ACHN (cell line): ENCODE data around the gene TANGO2.
A peak's percentile ranks its signal among the peaks of the same experiment; 100 is the strongest.

Experiments
- DNase-seq: peaks from one replicate; pipeline ENCODE4 v3.0.0-alpha.2; 2015
- in situ Hi-C: cut with HindIII; loops from 2 replicates; pipeline ENCODE4 v1.10.0; 2017; ENCODE audit warnings: low sequenced_read_pairs, low pct_ligation_motif_present, low pct_unique_long_range_greater_than_20kb

TANGO2 gene

DNA sequence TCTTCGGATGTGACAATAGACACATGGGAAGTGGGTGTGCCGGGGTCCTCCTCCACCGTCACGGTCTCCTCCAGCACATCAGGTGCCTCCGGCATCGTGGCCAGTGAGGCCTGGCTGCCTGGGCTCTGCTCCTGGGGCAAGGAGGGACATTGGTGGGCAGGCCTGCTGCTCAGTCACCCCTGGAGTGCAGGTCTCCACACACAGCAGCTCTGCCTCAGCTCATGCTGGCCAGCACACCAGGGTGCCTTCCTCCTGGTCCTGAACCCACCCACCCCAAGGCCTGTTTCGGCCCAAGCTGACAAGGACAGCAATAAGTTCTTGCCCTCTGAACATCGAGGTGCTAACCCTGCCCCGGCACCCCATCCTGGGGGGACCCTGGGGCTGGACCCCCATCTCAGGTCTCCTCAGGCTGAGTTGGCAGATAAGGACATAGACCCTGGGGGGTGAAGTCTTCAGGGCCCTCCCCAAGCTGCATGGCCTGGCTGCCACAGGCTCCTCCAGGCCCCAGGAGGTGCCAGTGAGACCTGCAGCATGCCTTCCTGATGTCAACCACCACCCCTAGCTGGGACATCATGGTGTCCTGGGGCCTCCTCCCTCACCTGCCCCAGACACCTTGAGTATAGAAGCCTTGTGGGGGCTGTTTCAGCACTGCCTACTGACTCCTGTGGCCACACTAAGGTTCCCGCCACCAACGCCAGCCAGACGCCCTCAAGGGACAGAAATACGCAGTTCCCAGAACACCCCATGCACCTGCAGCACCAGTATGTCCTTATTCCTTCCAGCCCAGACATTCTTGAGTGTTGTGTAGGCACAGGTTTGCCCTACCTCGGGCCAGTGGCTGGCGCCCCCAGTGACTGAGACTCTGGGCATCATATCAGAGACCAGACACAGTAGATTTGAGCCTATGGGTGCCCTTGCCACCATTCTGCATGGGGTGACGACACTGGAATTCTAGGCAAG is 38.7 kb upstream of the TANGO2 start:
- no peak for DNase-seq

GRCh38 chr22:19982991-19983578 is 37.8 kb upstream of the TANGO2 start:
- DNase-seq, result no peak
- in situ Hi-C loops, result no loop called here

More for the DNA sequence above, 38.7 kb upstream of the TANGO2 start:
- in situ Hi-C loops, result no loop called here

GRCh38 chr22:19983741-19984140 is 37.2 kb upstream of the TANGO2 start:
- in situ Hi-C loops, result no loop called here
- DNase-seq, result no peak

DNA sequence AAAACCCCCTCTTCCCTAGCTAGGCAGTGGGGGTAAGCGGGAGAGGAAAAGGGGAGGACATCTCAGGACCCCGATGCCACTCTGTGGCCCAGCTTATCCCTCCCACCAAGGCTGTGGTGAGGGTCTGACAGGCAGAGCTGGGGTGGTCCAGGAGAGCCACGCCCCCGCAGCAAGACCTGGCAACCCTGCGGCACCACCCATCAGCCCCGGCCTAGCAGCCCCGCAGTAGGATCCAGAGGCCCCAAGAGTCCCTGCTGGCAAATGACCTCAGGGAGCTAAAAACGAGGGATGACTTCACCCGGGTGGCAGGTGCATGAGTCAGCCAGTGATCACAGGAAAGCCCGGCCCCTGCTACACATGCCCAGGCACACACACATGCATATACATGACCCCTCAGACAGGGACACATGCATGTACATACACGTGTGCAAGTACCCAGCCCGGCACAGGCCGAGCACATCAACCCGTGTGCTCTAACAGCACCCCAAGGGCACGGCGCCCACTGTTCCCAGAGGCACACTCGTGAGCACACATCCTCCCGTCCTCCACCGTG is 36.6 kb upstream of the TANGO2 start:
- DNase-seq, result peak; percentile 79
- in situ Hi-C loops, result no loop called here

GRCh38 chr22:19984851-19985811 is 35.8 kb upstream of the TANGO2 start:
- in situ Hi-C loops, result no loop called here
- no peak for DNase-seq

DNA sequence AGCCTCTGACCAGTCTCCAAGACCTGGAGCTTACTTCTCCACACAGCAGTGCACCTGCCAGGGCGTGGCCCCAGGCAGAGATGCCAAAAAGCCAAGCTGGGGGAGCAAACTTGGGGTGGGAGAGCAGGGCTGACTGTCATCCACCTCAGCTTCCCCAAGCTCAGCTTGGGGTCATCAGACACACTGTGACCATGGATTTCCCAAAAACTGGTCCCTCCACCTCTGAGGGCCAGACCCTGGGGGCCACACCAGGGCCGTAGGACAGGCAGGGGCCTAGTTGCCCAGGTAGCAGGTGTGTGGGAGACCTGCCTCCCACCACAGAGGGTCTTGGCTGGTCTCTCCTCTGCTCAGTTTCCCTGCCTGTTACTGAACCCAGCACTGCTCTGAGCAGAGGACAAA is 34.9 kb upstream of the TANGO2 start:
- no peak for DNase-seq
- in situ Hi-C loops, result no loop called here

DNA sequence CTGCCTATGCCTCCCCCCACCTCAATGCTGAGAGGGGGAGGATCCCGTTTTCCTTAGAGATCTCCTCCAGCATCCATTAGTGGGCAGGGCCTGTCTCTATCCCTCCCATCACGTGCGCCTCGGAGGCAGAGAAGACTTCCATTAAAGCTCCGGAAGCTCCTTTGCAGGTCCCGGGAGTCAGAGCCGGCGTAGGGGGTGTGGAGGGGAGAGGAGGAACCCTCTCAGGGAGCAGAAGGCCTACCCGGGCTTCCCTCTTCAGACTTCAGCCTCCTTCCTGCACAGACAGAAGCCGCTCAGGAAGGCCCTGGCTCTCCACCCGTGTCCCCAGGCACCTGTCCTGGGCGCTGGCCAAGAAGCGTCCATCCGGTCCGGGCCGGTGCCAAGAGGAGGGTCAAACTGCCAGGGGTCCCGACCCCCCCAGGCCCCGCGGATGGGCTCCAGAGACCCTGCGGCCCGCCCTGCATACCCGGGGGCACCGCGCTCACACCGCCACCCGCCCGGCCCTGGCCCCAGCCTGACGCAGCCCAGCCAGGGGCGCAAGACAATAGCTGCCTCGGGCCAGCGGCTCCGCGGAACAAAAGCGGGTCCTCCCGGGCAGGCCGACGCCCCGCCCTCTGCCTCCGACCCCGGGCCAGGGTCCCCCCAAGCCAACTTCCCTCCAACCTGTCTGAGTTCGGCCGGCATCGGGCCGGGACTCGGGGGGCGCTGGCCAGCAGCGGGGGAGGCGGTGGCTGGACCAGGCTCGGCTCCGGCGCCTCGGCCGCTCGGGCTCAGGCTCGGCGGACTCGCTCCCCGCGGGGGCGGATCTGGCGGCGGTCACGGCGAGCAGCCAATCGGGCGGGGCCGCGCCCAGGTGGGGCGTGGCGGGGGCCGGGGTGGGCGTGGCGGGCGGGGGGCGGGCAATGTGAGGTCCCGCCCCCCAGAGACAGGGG is 34.2 kb upstream of the TANGO2 start:
- DNase-seq, result peak; percentile 68
- in situ Hi-C loops, result no loop called here

DNA sequence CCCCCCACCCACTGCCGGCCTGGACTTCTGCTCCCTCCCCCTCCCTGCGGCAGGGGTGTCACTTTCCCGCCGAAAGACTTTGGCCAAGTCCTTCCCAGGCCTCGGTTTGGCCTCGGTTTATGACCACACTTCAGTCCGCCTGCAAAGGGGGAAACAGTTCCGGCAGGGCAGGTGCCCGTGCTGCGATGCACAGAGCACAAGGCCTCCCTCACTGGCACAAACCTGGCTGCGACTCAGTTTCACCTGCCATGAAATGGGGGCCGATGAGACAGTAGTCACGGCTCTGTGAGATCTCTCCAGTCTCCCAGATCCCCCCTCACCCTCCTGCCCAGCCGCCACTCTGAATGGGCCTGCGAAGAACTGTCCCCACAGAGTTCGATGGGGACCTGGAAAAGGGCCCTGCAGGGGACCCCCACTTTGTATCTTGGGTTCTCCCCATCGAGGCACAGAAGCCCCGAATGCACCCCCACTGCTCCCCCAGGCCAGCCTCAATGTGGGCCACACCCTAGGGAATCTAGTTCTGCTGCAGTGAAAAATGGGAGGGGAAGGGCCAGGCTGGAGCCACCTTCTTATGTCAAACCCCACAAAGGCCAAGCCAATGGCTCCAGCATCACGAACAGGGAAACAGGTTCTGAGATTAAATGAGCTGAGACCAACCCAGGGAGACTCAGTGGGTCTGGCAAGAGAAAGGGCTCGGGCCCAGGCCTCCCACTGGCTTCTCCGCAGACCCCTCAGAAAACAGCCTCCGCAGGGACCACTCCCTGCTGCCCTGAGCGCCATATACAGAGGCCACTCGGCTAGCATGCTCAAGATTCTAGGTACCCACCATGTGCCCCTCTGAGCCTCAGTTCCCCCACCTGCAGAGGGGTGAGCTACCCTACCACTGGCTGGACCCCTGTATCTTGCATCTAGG is 33.3 kb upstream of the TANGO2 start:
- in situ Hi-C loops, result no loop called here
- DNase-seq, result no peak

GRCh38 chr22:19988331-19988808 is 32.5 kb upstream of the TANGO2 start:
- no peak for DNase-seq
- in situ Hi-C loops, result no loop called here

DNA sequence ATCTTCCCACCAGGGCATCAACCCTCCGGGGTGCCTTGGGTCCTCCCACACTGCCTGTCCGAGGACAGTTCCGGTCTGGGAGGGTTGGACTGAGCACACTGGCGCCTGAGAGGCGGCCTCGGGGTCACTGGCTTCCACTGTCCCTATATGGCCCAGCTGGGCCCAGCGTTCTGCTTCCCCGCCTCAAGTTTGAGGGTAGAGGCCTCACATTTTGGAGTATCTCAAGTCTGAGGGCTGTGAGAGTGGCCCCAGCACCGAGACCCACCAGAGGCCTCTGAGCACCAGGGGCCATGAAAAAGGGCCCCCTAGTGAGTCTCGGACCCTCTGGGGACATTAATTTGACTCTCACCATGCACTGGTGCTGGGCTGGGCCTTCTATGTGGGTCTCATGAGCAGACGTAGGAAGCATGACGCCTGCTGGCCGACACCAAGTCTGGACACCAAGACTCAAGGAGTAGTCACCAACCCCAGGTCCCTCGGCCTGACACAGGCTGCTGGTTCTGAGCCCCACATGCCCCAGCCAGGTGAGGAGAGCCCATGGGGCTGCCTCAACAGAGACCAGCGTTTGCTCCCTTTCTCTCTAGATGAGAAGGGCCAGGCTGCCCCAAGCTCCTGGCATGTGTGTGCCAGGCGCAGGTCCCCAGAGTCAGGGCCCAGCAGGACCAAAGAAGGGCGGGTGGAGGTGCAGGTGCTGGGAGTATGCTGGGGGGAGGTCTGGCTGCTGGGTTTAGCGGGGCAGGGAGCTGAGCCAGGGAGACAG is 31.8 kb upstream of the TANGO2 start:
- in situ Hi-C loops, result no loop called here
- no peak for DNase-seq

DNA sequence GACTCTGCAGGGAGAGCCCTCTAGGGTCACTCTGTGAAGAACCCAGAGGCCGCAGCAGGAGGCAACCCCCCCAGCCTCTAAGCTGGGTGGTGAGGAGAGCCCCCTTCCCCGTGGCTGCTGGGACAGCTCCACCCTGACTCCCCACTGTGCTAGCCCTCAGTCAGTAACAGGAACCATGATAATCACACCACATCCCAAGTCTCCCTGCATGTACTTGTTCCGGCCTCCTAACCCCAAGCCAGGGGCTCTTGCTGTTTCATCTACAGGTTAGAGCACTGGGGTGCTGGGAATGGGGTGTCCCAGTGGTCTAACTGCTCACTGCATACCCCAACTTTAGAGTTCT is 31.2 kb upstream of the TANGO2 start:
- in situ Hi-C loops, result no loop called here

DNA sequence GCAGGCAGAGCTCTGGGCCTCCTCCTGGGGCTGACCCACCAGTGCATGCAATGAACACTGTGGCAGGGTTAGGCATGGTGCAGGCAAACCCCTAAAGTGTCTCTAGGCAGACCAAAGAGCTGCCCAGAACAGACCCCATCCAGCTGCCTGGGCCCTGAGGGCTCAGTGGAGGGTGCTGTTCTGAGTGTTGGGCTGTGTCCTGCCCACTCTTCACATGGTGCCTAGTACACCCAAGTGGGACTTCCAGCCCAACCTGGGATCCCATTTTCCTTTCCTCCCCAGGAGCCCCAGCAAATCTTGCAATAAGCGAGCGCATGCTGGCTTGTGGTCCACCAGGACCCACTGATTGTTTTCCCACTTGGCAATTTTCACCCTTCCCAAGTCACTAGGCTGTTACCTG is 30.7 kb upstream of the TANGO2 start:
- in situ Hi-C loops, result no loop called here
- DNase-seq, result no peak

More for the DNA sequence above, 31.2 kb upstream of the TANGO2 start:
- DNase-seq, result no peak

DNA sequence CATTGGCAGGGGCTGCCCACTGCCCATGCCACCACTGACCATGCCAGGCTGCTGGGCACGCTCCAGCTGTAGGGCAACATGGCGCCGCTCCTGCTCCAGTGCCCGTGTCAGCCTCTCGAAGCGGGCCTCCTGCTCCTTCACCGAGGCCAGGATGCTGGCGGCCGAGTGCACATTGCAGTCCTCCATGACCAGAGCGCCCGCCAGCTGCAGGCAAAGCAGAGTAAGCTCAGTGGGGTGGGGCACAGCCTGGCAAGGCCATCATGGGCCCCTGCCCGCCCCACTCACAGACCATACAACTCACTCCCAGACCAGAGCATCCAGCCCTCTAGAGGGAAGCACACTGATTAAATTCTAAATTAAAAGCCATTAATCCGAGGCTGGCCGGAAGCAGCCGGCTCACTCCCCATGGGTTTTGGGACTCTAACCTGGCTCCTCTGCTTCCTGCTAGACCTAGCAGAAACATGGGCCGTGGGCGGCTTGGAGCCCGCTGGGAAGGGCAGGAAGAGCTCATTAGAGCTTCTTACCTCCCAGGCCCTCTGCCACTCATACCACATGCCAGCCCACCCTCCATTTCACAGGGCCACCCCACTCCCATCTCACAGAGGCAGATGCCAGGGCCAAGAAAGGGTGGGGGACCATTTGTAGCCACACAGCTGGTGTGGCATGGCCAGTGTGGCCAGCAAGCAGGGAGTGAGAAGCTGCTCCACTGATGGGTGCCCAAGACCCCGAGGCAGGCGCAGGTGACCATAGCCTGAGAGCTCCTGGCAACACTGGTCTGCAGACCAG is 30.1 kb upstream of the TANGO2 start:
- in situ Hi-C loops, result no loop called here
- DNase-seq, result no peak

GRCh38 chr22:19991395-19991644 is 29.6 kb upstream of the TANGO2 start:
- in situ Hi-C loops, result no loop called here

GRCh38 chr22:19991645-19992451 is 29.1 kb upstream of the TANGO2 start:
- no peak for DNase-seq
- in situ Hi-C loops, result no loop called here

More at GRCh38 chr22:19991395-19991644, 29.6 kb upstream of the TANGO2 start:
- no peak for DNase-seq
